ENCODE data around the gene CLN5. TPM values are rescaled to one million over a fixed set of nuclear protein-coding genes. Genes with fewer than 3 reads are reported as not detected.
A peak's percentile ranks its signal among the peaks of the same experiment; 100 is the strongest.

The CLN5 gene
- total RNA-seq, 1 experiment from 2014 or later: 21.4 TPM

- no peak for DNase-seq (ENCODE audit: low read depth, low spot score)
- in situ Hi-C loops (cut with HindIII; ENCODE audit: low pct_unique_long_range_greater_than_20kb, low sequenced_read_pairs) (no loop called here), intact Hi-C loops (cut with micrococcal nuclease; ENCODE audit: unreplicated experiment) (no loop called here)
- Histone ChIP-seq H3K27me3 (ENCODE audit: control insufficient read depth, insufficient read depth, low read length) (no peaks in the 10 kb centered on the region), H3K36me3 (ENCODE audit: control insufficient read depth, insufficient read depth, low read length) (peaks cover 4% of the 10 kb centered on the region), H3K4me1 (ENCODE audit: control insufficient read depth, insufficient read depth, low read length) (peaks cover 3% of the 10 kb centered on the region; the same call in 1 of the 2 replicates), H3K4me3 (ENCODE audit: low read depth in 2 of 2, low read length in 2 of 2) (peak overlapping the region in 1 of 2 experiments; percentile 72; a peak in 2 of 4 replicates), H3K27ac (ENCODE audit: low read length) (no peak overlapping the region; the same call in 1 of the 2 replicates), H3K9me3 (ENCODE audit: control insufficient read depth, insufficient read depth, low read depth, low read length) (no peaks in the 10 kb centered on the region)
- BruUV-seq (replicated peaks): no TSS peak
- no peak for ATAC-seq
- ChIA-PET POLR2A (interaction anchor here (0.7 kb wide), 1 partner anchor 365 kb away, joined by 3 read pairs; no protein-coding TSS in a partner anchor), CTCF (no interaction called here)
- TF ChIP-seq CTCF (IDR thresholded peaks at IDR 0.05) (no peak), POLR2AphosphoS5 (IDR thresholded peaks at IDR 0.05; ENCODE audit: low read depth, low read length) (no peak), TCF7L2 (IDR thresholded peaks at IDR 0.05; ENCODE audit: low read depth, low read length) (no peak), SIN3A (IDR thresholded peaks at IDR 0.05; ENCODE audit: borderline replicate concordance, insufficient read depth, low read depth, low read length) (no peak), REST (IDR thresholded peaks at IDR 0.05; ENCODE audit: insufficient read depth in 1 of 2, low read depth in 2 of 2, low read length in 1 of 2) (no peak)
Measured at GRCh38 chr13:76993473-76993872, 1.6 kb downstream of the CLN5 start.

GRCh38 chr13:76994281-76994680, 2.4 kb downstream of the CLN5 start:
- in situ Hi-C loops (cut with HindIII; ENCODE audit: low pct_unique_long_range_greater_than_20kb, low sequenced_read_pairs): no loop called here
- H3K9me3 ChIP-seq (ENCODE audit: control insufficient read depth, insufficient read depth, low read depth, low read length): no peaks in the 10 kb centered on the region
- ChIA-PET CTCF (no interaction called here), POLR2A (interaction anchor here (0.7 kb wide), 1 partner anchor 364 kb away, joined by 3 read pairs; no protein-coding TSS in a partner anchor)
- intact Hi-C loops (cut with micrococcal nuclease; ENCODE audit: unreplicated experiment): no loop called here
- no TSS peak for BruUV-seq (replicated peaks)
- no peak for TF ChIP-seq REST (IDR thresholded peaks at IDR 0.05; ENCODE audit: insufficient read depth in 1 of 2, low read depth in 2 of 2, low read length in 1 of 2)
- TF ChIP-seq TCF7L2 (IDR thresholded peaks at IDR 0.05; ENCODE audit: low read depth, low read length): no peak
- TF ChIP-seq POLR2AphosphoS5 (IDR thresholded peaks at IDR 0.05; ENCODE audit: low read depth, low read length): no peak
- no peak for TF ChIP-seq CTCF (IDR thresholded peaks at IDR 0.05)
- TF ChIP-seq SIN3A (IDR thresholded peaks at IDR 0.05; ENCODE audit: borderline replicate concordance, insufficient read depth, low read depth, low read length): no peak
- no peak overlapping the region for H3K27ac ChIP-seq (ENCODE audit: low read length)
- H3K36me3 ChIP-seq (ENCODE audit: control insufficient read depth, insufficient read depth, low read length): peaks cover 4% of the 10 kb centered on the region
- H3K4me1 ChIP-seq (ENCODE audit: control insufficient read depth, insufficient read depth, low read length): peaks cover 3% of the 10 kb centered on the region; the same call in 1 of the 2 replicates
- no peak overlapping the region for H3K4me3 ChIP-seq (ENCODE audit: low read depth in 2 of 2, low read length in 2 of 2)
- H3K27me3 ChIP-seq (ENCODE audit: control insufficient read depth, insufficient read depth, low read length): no peaks in the 10 kb centered on the region
- no peak for DNase-seq (ENCODE audit: low read depth, low spot score)
- ATAC-seq: no peak
